ENCODE measurements around the gene COG7.
"Not testable (repeated sequence)": the region's sequence is repeated elsewhere in the genome, so short reads cannot be mapped to it uniquely, and the experiment has no call there.

DNA sequence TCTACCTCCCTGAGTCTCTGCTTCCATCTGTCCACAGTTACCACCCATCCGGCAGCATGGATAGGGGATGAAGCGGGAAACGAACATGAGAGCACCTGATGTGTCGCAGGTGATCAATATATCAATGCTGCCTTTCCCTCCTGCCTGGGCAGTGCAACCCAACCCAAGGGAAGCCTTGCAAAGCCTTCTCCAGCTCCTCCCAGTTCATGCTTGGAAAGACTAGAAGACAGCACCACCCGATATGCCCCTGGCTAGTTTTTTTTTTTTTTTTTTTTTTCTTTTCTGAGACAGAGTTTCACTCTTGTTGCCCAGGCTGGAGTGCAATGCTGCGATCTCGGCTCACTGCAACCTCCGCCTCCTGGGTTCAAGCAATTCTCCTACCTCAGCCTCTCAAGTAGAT is 63.1 kb downstream of the COG7 start:
- not testable (repeated sequence) for TF ChIP-seq CTCF, POLR2A (IDR thresholded peaks at IDR 0.05)
